NCI-H774 (cell line): Measurements from ENCODE around the gene PRDM2.

Experiments used
- DNase-seq: peaks from one replicate; lab custom pipeline; 2025; lab: John Stamatoyannopoulos, UW

PRDM2 gene

DNA sequence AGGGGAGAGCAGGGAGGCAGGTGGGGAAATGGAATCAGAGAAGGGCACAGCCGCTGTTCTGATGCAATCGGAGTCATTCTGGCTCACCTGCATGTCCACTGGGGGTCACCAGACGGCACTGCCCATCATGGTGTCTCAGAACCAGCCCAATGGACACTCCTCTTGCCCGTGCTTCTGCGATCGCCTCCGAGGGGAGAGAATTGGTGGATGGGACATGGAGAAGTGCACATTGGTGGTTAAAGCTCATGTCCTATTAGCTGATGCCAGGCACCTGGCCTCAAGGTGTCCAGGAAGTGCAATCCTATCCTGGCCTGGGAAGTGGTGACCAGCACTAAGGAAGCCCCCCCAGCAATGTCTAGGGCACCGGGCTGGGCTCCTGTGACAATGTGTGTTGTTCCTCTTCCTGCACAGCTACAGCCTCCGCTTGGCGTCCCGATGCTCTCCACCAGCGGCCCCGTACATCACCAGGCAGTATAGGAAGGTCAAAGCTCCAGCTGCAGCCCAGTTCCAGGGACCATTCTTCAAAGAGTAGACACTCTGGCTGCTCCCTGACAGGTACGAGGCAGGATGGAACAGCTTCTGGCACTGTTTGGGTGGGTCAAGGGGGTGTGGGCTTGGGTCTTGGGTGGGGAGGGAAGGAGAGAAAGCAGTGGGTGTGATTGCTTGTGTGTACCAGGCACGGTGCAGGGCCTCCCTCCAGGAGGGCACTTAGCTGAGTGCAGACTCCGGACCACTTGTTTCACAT lies 116.2 kb downstream of the PRDM2 start:
- DNase-seq = no peak

DNA sequence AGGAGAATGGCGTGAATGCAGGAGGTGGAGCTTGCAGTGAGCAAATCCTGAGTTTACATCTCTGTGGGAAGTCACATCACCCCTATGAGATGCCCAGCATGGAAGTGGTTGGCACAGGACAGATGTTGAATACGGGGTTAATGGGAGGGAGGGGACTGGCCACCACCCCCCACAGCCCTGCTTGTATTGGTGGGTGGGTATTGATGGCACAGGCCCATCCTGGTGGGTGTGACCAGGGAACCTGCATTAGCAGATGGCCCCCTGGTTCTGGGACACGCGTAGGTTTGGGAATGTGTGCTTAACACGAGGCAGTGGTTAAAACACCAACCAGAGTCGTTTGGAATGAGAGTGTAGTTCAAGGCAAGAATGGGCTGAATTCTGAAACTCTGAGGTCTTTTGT lies 117.9 kb downstream of the PRDM2 start:
- DNase-seq = no peak

DNA sequence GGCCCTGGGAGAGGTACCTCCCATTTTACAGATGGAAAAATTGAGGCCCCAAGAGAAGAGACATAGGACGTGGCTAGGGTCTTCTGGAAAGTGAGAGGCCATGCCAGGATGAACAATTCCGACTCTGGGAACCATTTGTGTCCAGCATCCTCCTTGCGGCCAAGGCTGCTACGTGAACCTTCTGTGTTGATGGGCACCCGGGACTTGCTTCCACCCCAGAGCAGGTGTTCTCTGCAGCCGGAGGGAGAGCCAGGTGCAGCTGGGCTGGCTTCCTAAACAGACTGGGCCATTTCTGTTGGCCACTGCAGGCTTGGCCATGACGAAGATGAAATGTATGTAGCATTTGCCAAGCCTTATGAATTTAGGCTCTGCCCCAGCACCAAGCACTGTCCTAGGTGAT lies 118.9 kb downstream of the PRDM2 start:
- DNase-seq = no peak

DNA sequence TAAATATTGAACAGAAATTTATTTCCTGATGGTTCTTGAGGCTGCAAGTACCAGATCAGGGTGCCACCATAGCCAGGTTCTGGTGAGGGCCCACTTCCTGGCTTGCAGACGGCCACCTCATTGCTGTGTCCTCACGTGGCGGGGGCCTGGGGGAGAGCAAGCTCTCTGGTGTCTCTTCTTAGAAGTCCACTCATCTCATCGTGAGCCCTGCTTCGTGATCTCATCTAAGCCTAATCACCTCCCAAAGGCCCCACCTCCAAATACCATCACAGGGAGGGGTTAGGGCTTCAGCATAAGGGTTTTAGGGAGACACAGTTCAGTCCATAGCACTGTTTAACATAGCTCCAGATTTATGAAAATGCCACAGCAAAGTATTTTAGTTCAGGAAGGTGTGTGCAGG lies 119.7 kb downstream of the PRDM2 start:
- no peak for DNase-seq

DNA sequence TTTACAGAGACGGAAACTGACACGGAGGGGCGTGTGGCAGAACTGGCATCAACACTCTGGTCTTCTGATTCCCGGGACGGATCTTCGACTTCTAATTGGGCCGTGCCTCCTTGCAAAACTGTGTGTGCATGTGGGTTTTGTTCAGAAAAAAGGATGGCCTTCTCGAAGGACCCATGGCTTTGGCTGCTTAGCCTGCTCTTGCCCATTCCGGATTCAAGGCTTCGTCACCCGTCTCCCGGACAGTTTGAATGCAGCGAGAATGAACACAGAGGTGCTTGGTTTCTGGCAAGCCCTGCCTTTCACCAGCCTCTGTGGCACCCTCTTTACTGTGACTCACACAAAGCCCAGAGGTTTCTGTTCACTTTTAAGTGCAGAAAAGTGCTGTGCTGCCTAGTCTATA lies 120.1 kb downstream of the PRDM2 start:
- DNase-seq = no peak

DNA sequence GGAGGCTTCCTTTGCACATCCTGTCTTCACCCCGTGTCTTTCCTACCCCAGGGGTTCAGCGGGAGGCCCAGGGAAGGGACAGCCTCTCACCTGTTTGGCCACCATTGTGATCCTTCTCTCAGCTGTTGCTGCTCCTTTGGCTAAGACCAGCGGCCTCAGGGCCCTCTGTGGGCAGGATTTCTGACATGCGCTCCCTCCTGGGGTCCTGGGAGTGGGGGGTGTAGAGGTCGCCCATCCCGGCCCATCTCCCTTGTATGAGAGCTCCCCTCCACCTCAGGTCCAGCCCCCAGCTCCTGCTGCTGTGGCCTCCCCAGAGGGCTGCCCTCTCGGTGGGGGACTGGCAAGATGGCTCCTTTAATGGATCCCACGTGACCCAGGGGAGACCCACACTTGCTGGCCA lies 120.5 kb downstream of the PRDM2 start:
- DNase-seq = no peak

DNA sequence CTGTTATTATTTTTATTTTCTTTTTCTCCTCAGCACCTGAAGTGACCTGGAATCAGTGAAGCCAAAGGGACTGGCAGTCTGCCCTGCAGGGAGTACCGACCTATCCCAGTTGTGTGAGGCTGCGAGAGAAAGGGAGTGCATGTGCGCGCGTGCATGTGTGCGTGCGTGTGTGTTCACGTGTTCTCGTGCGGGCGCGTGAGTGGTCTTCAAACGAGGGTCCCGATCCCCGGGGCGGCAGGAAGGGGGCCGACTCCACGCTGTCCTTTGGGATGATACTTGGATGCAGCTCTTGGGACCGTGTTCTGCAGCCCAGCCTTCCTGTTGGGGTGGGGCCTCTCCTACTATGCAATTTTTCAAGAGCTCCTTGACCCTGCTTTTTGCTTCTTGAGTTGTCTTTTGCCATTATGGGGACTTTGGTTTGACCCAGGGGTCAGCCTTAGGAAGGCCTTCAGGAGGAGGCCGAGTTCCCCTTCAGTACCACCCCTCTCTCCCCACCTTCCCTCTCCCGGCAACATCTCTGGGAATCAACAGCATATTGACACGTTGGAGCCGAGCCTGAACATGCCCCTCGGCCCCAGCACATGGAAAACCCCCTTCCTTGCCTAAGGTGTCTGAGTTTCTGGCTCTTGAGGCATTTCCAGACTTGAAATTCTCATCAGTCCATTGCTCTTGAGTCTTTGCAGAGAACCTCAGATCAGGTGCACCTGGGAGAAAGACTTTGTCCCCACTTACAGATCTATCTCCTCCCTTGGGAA lies 123.3 kb downstream of the PRDM2 start:
- no peak for DNase-seq

DNA sequence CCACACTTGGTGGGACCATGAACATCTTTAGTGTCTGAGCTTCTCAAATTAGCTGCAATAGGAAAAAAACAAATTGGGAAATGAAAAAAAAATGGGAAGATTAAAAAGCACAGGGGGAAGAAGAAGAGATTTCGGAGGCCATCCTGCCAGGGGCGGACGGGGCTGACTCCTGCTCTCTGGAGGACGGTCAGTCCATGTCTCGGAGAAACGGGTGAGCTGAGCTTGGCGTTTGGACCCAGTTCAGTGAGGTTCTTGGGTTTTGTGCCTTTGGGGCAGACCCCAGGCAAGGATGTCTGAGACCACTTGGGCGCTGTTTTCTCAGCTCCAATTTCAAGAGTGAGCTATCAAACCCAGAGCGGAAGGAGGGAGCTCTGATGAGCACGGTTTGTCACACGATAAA lies 123.9 kb downstream of the PRDM2 start:
- no peak for DNase-seq

DNA sequence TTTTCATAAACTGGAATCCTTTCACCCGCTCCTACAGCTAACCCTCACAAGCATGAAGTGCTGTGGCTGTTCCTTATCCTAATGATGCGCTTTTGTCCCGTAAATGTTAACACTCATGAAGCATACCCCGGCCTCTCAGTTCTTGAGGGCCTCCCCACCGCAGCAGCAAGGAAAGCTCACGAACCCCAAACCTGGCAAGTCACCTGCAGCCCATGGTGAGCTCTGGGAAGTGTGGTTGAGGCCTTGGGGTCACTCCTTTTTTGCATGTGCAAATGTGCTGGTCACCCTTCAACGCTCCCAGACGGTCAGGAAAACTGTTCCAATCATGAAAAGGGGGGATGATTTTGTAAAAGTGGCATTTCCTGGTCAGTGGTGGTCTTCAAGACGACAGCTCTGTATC lies 124.6 kb downstream of the PRDM2 start:
- DNase-seq = no peak

DNA sequence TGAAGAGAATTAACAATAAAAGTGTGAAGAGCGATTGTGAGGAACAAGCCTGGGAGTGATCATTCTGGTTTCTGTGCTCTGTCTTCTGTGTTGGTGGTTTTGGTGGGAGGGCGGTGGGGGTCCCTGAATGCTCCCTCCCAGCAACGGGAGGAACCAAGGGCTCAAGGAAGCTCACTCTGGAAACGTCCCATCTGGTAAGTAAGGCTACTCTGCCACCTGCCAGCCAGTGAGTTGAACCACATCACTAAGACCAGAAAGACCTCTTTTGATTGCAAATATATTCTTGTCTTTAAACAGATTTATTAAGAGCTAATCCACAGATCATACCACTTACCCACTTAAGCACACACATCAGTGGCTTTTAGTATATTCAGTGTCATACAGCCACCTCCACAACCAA lies 125.0 kb downstream of the PRDM2 start:
- DNase-seq = no peak

DNA sequence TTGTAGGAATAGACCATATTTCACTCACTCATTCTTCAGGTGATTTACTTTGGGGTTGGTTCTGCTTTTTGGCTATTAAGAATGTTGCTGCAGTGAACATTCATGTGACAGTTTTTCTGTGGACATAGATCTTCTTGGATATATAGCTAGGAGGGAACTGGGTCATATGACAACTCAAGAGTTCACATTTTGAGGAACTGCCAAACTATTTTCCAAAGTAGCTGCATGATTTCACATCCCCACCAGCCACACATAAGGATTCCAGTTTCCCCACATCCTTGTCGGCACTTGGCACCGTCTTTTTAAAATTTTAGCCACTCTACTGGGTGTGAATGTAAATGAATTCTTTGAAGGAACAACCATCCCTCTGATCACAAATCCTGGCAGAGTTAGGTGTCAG lies 126.0 kb downstream of the PRDM2 start:
- no peak for DNase-seq

DNA sequence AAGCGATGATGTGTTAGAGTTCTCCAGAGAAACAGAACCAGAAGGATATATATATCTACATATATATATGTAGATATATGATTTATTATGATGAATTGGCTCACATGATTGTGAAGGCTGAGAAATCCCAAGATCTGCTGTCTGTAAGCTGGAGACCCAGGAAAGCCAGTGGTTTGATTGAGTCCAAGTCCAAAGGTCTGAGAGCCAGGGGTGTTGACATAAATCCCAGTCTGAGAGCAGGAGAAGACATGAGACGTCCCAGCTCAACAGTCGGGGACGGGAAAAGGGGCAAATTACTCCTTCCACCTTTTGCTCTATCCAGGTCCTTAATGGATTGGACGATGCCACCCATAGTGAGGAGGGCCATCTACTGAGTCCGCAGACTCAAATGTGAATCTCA lies 126.6 kb downstream of the PRDM2 start:
- no peak for DNase-seq

DNA sequence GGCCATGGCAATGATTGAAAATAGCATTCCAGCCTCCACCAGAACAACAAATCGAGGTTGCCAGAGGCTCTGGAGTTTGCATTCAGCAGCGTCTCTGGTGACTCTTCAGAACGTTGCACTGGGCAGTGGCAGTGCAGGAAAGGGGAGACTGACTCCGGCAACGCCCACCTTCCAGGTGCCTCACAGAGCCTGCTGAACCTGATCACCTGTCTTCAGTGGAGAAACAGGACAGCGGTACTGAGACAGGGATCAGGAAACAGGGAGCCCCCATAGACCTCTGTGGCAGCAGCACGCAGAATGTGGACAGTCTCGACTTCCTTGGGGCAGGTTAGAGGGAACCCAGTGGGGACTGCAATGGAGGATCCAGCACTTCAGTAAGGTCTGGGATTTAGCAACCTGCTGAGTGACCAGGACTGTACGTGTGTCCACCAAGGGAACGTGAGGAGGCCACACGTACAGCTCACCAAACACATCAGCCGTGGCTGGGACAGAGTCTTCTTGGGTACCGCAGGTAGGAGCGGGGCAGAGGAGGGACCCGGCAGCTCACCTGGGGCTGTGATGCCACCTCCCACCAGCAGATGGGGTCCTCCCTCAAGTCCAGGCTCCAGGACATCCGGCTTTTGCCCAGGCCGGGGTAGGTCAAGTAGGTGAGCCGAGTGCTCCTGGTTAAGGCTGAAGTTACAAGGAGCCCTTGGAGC lies 128.6 kb downstream of the PRDM2 start:
- DNase-seq = peak; percentile 6

DNA sequence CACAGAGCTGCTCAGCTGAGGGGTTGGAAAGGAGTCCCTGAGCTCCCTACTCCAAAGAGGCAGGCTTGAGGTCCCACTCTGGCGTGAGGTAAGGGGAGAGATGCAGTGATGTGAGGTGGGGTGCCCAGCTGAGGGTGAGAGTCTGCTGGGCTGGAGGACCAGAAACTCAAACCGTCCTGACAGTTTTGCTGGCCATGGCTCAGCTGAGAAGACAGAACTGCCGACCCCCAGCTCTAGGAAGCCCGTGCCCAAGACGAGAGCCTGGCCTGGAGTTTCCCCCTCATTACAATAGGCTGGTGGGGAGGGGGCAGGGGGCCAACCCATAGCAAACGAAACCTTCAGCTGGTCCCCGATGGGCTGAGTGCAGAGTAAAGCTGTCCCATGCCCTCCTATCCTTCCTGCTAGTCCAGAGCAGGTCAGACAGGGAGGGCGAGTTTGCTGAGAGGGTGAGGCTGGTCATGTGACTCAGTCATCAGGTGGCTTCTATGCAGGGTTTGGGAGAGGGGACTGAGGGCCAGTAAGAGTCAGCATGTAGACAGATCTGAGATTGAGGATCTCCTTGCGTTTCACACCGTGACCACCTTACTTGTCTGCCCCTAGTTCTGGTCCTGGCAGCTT lies 129.3 kb downstream of the PRDM2 start:
- DNase-seq = no peak

DNA sequence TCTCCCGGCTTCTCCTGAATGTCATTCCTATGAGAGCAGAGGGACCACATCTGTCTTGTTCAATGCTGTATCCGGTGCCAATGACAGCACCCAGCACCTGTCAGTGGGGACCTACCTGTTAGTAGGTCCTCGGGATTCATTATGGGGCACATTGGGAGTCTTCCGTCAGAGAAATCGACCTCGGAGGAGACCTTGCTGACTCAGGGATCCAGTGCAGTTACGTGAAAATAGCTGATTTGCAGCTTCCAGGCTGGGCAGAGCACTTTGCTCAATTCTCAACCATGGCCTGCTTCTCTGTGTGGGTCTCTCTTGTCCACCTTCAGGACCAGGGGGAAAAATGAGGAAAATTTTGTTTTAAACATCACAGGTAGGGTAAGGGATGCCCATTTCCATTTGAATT lies 130.2 kb downstream of the PRDM2 start:
- no peak for DNase-seq

DNA sequence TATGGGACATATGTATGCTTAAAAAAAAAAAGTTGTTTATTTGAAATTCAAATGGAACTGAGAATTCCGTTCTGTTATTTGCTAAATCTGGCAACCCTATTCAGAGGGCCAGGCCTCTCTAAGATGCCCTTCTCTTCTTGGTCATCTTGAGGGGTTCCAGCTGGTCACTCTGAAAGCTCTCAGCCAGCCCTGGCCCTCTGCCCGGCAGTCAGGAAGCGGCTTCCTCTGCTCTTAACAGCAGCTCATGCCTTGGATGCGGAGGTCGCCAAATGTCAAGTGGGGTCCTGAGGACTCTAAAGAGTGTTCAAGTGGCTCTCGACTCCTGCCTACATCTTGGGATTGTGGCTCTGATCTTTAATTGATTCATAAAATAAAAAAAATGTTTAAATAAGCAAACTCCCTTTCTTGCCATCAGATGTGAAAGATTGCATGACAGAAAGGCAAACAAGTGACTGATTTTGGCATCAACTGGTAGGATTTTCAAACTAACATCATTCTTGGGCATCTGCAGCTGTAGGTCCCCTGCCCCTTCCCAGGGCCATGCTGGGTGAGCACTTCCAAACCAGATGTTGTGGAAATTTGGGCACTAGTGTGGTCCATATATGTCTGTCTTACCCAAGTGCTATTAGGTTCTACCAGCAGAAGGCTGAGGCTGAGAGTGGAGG lies 130.8 kb downstream of the PRDM2 start:
- DNase-seq = no peak

DNA sequence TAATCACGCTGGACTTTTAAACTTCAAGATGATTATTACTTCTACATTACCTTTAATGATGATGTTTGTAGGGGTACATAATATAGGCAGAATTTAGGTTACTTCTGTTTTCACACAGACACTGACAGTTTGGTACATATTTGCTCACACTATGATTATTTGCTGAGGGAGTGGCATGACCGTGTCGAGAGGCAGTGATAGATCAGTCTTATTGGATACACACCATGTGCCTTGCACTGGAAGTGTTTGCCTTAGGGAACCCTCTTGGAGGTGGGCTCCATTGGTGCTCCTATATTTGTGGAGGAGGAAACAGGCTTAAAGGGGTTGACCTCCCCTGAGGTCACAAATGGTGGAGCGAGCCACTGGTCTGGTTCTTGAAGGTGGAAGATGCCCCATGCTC lies 132.1 kb downstream of the PRDM2 start:
- DNase-seq = peak; percentile 19

DNA sequence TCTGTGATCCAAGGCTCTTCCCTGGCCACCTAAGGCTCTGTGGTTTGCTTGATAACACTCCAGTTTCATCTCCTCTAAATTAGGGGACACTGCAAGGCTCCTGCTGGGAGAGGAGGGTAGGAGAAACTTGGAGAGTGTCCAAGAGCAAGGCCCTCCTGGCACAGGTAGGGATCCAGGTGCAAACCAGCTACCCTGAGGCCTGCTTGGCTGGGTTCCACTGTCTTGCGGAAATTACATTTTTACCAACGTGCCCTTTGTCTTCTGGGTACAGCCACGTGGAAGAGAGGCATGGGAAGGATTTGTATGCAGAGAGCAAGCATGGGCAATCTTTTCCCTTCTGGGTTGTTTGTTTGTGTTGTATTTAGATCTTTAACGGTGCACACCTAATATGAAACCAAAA lies 132.5 kb downstream of the PRDM2 start:
- DNase-seq = peak; percentile 37

DNA sequence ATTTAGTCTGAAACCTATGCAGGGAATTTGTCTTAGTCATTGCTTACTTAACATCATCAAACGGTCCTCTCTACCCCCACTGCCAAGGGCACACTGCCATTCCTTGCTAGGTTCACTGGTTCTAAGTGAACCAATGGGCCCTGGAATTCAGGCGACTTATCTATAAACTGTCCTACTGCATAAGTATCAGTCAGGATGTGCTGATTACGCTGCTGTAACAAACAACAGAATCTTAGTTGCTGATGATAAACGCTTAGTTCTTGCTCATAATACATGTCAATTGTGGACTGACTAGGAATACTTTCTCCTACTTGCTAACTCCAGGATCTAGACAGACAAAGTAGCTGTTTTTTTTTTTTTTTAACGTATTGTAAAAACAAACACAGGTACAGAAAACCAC lies 136.1 kb downstream of the PRDM2 start:
- DNase-seq = no peak

DNA sequence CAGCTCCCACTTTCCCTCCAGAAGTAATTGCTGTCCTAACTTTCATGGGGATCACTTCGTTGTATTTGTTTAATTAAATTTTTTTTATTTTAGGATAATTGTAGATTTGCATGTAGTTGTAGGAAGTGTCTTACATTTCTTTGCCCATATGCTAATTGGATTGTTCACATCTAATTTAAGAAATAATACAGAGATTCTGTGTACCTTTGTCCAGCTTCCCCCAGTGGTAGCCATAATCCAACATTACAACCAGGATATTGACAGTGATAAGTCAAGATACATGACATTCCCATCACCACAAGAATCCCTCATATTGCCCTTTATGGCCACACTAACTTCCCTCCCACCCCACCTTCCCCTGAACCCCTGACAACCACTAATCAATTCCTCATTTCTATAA lies 136.6 kb downstream of the PRDM2 start:
- DNase-seq = no peak

DNA sequence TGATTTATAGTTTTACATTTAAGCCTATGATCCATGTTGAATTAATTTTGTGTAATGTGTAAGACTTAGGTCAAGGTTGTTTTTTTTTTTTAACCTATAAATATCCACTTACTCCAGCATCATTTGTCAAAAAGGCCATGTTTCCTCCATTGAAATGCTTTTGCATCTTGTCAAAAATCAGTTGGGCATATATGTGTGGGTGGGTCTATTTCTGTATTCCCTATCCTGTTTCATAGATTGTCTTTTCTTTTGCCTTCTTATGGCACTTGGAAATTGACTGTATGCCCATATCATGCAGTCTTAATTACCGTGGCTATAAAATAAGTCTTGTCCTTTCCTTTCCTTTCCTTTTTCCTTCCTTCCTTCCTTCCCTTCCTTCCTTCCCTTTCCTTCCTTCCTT lies 138.2 kb downstream of the PRDM2 start:
- no peak for DNase-seq

DNA sequence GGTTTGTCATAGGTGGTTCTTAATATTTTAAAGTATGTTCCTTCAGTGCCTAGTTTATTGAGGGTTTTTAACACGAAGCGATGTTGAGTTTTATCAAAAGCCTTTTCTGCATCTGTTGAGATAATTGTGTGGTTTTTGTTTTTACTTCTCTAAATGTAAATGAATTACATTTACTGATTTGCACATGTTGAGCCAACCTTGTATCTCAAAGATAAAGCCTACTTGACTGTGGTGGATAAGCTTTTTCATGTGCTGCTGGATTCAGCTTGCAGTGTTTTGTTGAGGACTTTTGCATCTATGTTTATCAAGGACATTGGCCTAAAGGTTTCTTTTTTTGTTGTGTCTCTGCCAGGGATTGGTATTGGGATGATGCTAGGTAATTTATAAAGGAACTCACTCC lies 142.5 kb downstream of the PRDM2 start:
- no peak for DNase-seq
